ENCODE results near the gene COL16A1.

GRCh38 chr1:31735571-31735970 lies 31.8 kb upstream of the COL16A1 start:
- TF ChIP-seq CTCF (IDR thresholded peaks at IDR 0.05) (no peak), EP300 (IDR thresholded peaks at IDR 0.05) (no peak), POLR2A (IDR thresholded peaks at IDR 0.05) (no peak), POLR2AphosphoS5 (IDR thresholded peaks at IDR 0.05) (no peak)

Data from sigmoid colon (tissue), 4 donors.